GM21381 (cell line): ENCODE data around the gene CDH23.

Experiments
- ATAC-seq: cut with Tn5 transposase; IDR thresholded peaks from one replicate; pipeline ENCODE4 v1.9.1; 2021; ENCODE audit warnings: mild to moderate bottlenecking, moderate library complexity; ENCODE audit not compliant: unreplicated experiment

Gene CDH23

GRCh38 chr10:71695502-71696476, 299.1 kb downstream of the CDH23 start:
- no peak for ATAC-seq

GRCh38 chr10:71696628-71697326, 300.1 kb downstream of the CDH23 start:
- no peak for ATAC-seq

GRCh38 chr10:71697938-71698709, 301.4 kb downstream of the CDH23 start:
- ATAC-seq, result no peak

GRCh38 chr10:71698737-71699136, 302.0 kb downstream of the CDH23 start:
- no peak for ATAC-seq

- ATAC-seq, result no peak
Observed at GRCh38 chr10:71700731-71701368, 304.1 kb downstream of the CDH23 start.

GRCh38 chr10:71701496-71702132, 304.9 kb downstream of the CDH23 start:
- ATAC-seq, result no peak

GRCh38 chr10:71703577-71703976, 306.9 kb downstream of the CDH23 start:
- no peak for ATAC-seq

GRCh38 chr10:71704816-71705215, 308.1 kb downstream of the CDH23 start:
- ATAC-seq, result no peak

- no peak for ATAC-seq
Observed at GRCh38 chr10:71705582-71705981, 308.9 kb downstream of the CDH23 start.

GRCh38 chr10:71706216-71707121, 309.7 kb downstream of the CDH23 start:
- ATAC-seq, result no peak

GRCh38 chr10:71707240-71707789, 310.6 kb downstream of the CDH23 start:
- ATAC-seq, result no peak

- no peak for ATAC-seq
Observed at GRCh38 chr10:71708301-71708703, 311.6 kb downstream of the CDH23 start.

- no peak for ATAC-seq
Observed at GRCh38 chr10:71708897-71709882, 312.5 kb downstream of the CDH23 start.

GRCh38 chr10:71710519-71710918, 313.8 kb downstream of the CDH23 start:
- ATAC-seq, result no peak

GRCh38 chr10:71711052-71711623, 314.4 kb downstream of the CDH23 start:
- no peak for ATAC-seq

- ATAC-seq, result no peak
Observed at GRCh38 chr10:71712170-71712569, 315.4 kb downstream of the CDH23 start.

- ATAC-seq, result no peak
Observed at GRCh38 chr10:71712572-71713134, 315.9 kb downstream of the CDH23 start.
